GM06990 (cell line): ENCODE results near the gene MAP3K14.
"Not testable (repeated sequence)": the region's sequence is repeated elsewhere in the genome, so short reads cannot be mapped to it uniquely, and the experiment has no call there.

Source experiments
- DNase-seq: peaks from one replicate; pipeline ENCODE4 v3.0.0-alpha.2; 2011; ENCODE audit not compliant: insufficient read length; ENCODE audit errors: extremely low read depth
- H3K27me3 ChIP-seq: replicated peaks from 2 replicates; pipeline ENCODE4 v1.6.0; 2011; ENCODE audit warnings: low read length; ENCODE audit not compliant: control insufficient read depth, insufficient read depth
- H3K36me3 ChIP-seq: 2 replicates; pipeline ENCODE4 v1.5.1; 2011; ENCODE audit warnings: low read length; ENCODE audit not compliant: control insufficient read depth, insufficient read depth
- H3K4me3 ChIP-seq: replicated peaks from 2 replicates; pipeline ENCODE4 v1.5.1; 2011; ENCODE audit warnings: low read depth, mild to moderate bottlenecking, control low read depth, low read length
- TF ChIP-seq, protein P1 (sequence below): IDR thresholded peaks from 2 replicates; pipeline ENCODE4 v1.5.1; 2011; ENCODE audit warnings: low read length, control low read depth, mild to moderate bottlenecking, inconsistent platforms; ENCODE audit not compliant: insufficient read depth, poor library complexity, severe bottlenecking

Gene MAP3K14

DNA sequence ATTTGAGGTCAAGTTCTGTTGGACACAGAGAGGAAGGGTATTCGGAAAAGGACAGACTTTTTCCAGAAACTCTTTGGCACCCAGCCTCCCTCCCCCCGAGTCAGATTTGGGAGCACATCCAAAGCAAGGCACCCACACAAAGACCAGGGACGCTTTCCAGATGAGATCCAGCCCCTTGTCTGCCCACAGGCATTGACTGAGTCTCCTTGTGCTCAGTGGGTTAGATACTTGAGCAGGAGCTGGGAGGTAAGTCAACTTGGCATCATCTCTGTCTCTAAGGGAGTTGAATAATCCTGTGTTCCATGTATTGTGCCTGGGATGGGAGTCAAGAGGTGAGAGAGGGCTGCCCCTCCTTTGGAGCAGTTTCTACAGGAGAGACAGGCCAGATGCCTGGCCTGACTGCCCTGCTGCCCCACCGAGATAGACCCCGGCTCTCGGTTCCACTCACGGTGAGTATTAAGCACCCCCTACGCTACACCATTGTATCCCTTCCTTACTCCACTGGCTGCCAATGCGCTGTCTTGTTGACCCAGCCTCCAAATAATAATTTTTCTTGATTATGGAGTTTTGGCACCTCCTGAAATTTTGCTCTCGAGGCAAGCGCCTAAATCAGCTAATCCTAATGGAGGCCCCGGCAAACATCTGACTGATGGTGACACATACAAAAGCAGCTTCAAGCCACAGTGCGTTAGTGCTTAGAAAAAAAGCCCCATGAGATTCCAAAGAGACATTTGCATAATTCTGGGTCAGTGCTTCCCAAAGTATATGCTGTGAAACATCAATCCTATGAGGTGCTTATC, 29.6 kb upstream of the MAP3K14 start:
- no peak for DNase-seq
- TF ChIP-seq, protein P1, sequence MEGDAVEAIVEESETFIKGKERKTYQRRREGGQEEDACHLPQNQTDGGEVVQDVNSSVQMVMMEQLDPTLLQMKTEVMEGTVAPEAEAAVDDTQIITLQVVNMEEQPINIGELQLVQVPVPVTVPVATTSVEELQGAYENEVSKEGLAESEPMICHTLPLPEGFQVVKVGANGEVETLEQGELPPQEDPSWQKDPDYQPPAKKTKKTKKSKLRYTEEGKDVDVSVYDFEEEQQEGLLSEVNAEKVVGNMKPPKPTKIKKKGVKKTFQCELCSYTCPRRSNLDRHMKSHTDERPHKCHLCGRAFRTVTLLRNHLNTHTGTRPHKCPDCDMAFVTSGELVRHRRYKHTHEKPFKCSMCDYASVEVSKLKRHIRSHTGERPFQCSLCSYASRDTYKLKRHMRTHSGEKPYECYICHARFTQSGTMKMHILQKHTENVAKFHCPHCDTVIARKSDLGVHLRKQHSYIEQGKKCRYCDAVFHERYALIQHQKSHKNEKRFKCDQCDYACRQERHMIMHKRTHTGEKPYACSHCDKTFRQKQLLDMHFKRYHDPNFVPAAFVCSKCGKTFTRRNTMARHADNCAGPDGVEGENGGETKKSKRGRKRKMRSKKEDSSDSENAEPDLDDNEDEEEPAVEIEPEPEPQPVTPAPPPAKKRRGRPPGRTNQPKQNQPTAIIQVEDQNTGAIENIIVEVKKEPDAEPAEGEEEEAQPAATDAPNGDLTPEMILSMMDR, result no peak
- Histone ChIP-seq H3K27me3 (no peaks in the 10 kb centered on the region), H3K36me3 (no peaks in the 10 kb centered on the region; the same call in none of the 2 replicates), H3K4me3 (no peak overlapping the region)

DNA sequence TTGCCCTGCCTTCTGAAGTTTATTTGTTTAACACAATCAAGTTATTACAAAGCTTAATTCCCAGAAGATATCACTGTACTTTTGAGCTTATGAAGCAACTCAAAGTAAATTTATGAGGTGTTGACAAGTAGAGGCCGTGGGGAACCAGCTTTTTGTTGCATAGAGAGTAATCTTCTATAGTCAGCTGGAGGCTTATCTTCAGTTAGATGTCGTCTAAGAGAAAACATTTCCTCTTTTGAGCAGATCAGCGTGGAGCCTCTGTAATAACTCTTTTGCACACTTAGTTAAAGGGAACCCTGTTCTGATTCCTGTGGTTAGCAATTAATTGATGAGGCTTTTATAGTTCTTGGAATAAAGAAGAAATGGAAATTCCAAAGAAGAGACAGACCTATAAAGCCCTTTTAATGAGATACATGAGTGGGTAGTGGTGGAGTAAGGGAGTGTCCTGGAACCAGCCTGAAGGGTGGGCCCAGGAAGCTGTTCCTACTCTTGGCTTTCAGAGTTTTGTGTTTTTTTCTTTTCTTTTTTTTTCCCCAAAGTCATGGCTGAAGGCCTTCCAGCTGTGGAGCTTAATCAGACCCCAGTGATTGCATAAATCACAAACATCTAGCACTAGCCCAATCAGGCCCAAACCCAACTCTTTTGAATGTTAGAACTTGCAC, 28.9 kb upstream of the MAP3K14 start:
- H3K4me3 ChIP-seq, result no peak overlapping the region
- TF ChIP-seq, protein P1, result no peak
- H3K27me3 ChIP-seq, result no peaks in the 10 kb centered on the region
- DNase-seq, result no peak
- no peaks in the 10 kb centered on the region; the same call in none of the 2 replicates for H3K36me3 ChIP-seq

- DNase-seq, result no peak
- Histone ChIP-seq H3K27me3 (no peaks in the 10 kb centered on the region), H3K36me3 (no peaks in the 10 kb centered on the region; the same call in none of the 2 replicates), H3K4me3 (no peak overlapping the region)
- TF ChIP-seq, protein P1, result no peak
These were observed 28.4 kb upstream of the MAP3K14 start for GRCh38 chr17:45345246-45345553.

- H3K36me3 ChIP-seq, result not testable (repeated sequence)
These were observed 27.3 kb upstream of the MAP3K14 start for GRCh38 chr17:45343967-45344664.

DNA sequence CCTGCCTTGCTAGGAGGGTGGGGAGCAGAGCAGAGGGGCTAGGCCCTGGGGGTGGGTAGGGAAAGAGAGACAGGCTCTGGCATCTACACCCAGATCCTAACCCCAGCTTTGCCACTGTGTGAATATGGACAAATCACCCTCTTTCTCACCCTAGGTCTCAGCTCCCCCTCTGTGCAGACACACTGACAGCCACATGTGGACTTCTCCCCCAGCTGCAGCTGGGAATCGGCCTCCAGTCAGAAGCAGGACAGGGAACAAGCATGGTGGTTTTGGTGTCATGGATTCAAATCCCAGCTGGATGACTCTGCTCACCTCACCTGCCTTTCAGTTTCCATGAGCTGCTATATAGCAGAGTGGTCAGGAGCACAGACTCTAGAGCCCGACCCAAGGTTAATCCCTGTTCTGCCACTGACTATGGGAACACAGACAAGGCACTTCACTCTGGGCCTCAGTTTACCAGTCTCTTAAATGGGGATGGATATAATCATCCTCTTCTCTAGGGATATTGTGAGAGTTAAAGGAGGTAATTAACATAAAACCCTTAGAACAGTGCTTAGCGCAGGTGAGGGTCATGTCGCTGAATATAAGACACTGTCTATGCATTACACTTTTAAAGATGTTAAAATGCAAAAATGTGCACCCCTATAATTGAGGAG, 26.2 kb upstream of the MAP3K14 start:
- Histone ChIP-seq H3K4me3 (no peak overlapping the region), H3K27me3 (no peaks in the 10 kb centered on the region), H3K36me3 (no peaks in the 10 kb centered on the region; the same call in none of the 2 replicates)
- no peak for DNase-seq
- TF ChIP-seq, protein P1, result no peak

More at GRCh38 chr17:45343967-45344664, 27.3 kb upstream of the MAP3K14 start:
- H3K27me3 ChIP-seq, DNase-seq, H3K4me3 ChIP-seq: not testable (repeated sequence)
